Muscle of back (tissue), 11 donors: ENCODE data around the gene ASTN2. TPM values are rescaled to one million over a fixed set of nuclear protein-coding genes. Genes with fewer than 3 reads are reported as not detected.

ENCODE experiments used
- DNase-seq, 3 donors: peaks; one replicate each; pipeline versions ENCODE4 v3.0.0 to v3.0.0-alpha.2; 2013
- polyA plus RNA-seq, 10 donors: library from polyadenylated mRNA; unstranded; fragments of 120-200 nt; gene quantifications; one replicate each; pipeline ENCODE4 v1.2.1, GENCODE V29; 2013; ENCODE audit not compliant: insufficient read length in 10 of 10

ASTN2 gene
- polyA plus RNA-seq, 10 donors, result 5.0 to 15.1 (median 6.6) TPM

- peak in 1 of 3 donors; percentile 17 for DNase-seq
Measured at GRCh38 chr9:116632990-116633838, 781.6 kb downstream of the ASTN2 start.

GRCh38 chr9:116629634-116630033 is 785.2 kb downstream of the ASTN2 start:
- DNase-seq, result no peak

GRCh38 chr9:116628716-116629115 is 786.1 kb downstream of the ASTN2 start:
- peak in 1 of 3 donors; percentile 49 for DNase-seq

- DNase-seq, result no peak
Measured at GRCh38 chr9:116627433-116627832, 787.4 kb downstream of the ASTN2 start.

GRCh38 chr9:116626762-116627161 is 788.1 kb downstream of the ASTN2 start:
- DNase-seq, result no peak

- no peak for DNase-seq
Measured at GRCh38 chr9:116623715-116624114, 791.1 kb downstream of the ASTN2 start.

GRCh38 chr9:116617389-116617788 is 797.5 kb downstream of the ASTN2 start:
- no peak for DNase-seq

- no peak for DNase-seq
Measured at GRCh38 chr9:116616304-116616914, 798.4 kb downstream of the ASTN2 start.

GRCh38 chr9:116608064-116608463 is 806.8 kb downstream of the ASTN2 start:
- no peak for DNase-seq

GRCh38 chr9:116605904-116606341 is 808.9 kb downstream of the ASTN2 start:
- DNase-seq, result peak in 1 of 3 donors; percentile 61

- no peak for DNase-seq
Measured at GRCh38 chr9:116605060-116605459, 809.8 kb downstream of the ASTN2 start.

GRCh38 chr9:116604251-116604650 is 810.6 kb downstream of the ASTN2 start:
- DNase-seq, result no peak

- no peak for DNase-seq
Measured at GRCh38 chr9:116599342-116599884, 815.4 kb downstream of the ASTN2 start.

GRCh38 chr9:116596646-116597045 is 818.2 kb downstream of the ASTN2 start:
- DNase-seq, result no peak

GRCh38 chr9:116594547-116594946 is 820.3 kb downstream of the ASTN2 start:
- DNase-seq, result peak; percentile 47 to 78 (median 72)

GRCh38 chr9:116592970-116593369 is 821.9 kb downstream of the ASTN2 start:
- no peak for DNase-seq

- peak in 1 of 3 donors; percentile 19 for DNase-seq
Measured at GRCh38 chr9:116589392-116590354, 825.2 kb downstream of the ASTN2 start.

GRCh38 chr9:116587919-116588318 is 826.9 kb downstream of the ASTN2 start:
- DNase-seq, result no peak

- no peak for DNase-seq
Measured at GRCh38 chr9:116585896-116586295, 829.0 kb downstream of the ASTN2 start.

GRCh38 chr9:116585204-116585603 is 829.7 kb downstream of the ASTN2 start:
- DNase-seq, result no peak

- DNase-seq, result no peak
Measured at GRCh38 chr9:116580853-116581252, 834.0 kb downstream of the ASTN2 start.

GRCh38 chr9:116576386-116576785 is 838.5 kb downstream of the ASTN2 start:
- DNase-seq, result no peak
